Left renal pelvis (tissue), 4 donors: ENCODE measurements around the gene LVRN. TPM values are rescaled to one million over a fixed set of nuclear protein-coding genes. Genes with fewer than 3 reads are reported as not detected.

Experiments used
- DNase-seq, 4 donors: peaks; one replicate each; pipeline ENCODE4 v3.0.0-alpha.2; 2013; ENCODE audit warnings: low read depth in 4 of 4, low spot score in 3 of 4
- polyA plus RNA-seq, 4 donors: library from polyadenylated mRNA; unstranded; fragments of 120-200 nt; gene quantifications; one replicate each; pipeline ENCODE4 v1.2.1, GENCODE V29; 2013; ENCODE audit not compliant: insufficient read length in 4 of 4

Gene LVRN
- polyA plus RNA-seq, 4 donors, result 0.79 to 13.6 (median 1.1) TPM

- DNase-seq, result no peak
These were observed 48.8 kb downstream of the LVRN start for GRCh38 chr5:116011046-116011445.

GRCh38 chr5:116013207-116013785 is 51.0 kb downstream of the LVRN start:
- no peak for DNase-seq

GRCh38 chr5:116013936-116014335 is 51.7 kb downstream of the LVRN start:
- DNase-seq, result no peak

GRCh38 chr5:116023619-116024018 is 61.3 kb downstream of the LVRN start:
- DNase-seq, result no peak

GRCh38 chr5:116025866-116026265 is 63.6 kb downstream of the LVRN start:
- no peak for DNase-seq

GRCh38 chr5:116032094-116032517 is 69.8 kb downstream of the LVRN start, which contains the start of gene ARL14EPL:
Gene ARL14EPL, plus strand, starts transcription at chr5:116032472. Its CDS starts 18,994 bp downstream, at chr5:116051466.
- no peak for DNase-seq

- DNase-seq, result no peak
These were observed 70.7 kb downstream of the LVRN start for GRCh38 chr5:116032991-116033390.

GRCh38 chr5:116035123-116035522 is 72.8 kb downstream of the LVRN start:
- DNase-seq, result no peak

GRCh38 chr5:116037236-116037822 is 75.1 kb downstream of the LVRN start:
- no peak for DNase-seq

- DNase-seq, result no peak
These were observed 76.5 kb downstream of the LVRN start for GRCh38 chr5:116038817-116039216.

- no peak for DNase-seq
These were observed 80.1 kb downstream of the LVRN start for GRCh38 chr5:116042375-116042774.

GRCh38 chr5:116044073-116044472 is 81.8 kb downstream of the LVRN start:
- DNase-seq, result no peak

GRCh38 chr5:116045821-116046220 is 83.5 kb downstream of the LVRN start:
- no peak for DNase-seq

- no peak for DNase-seq
These were observed 84.0 kb downstream of the LVRN start for GRCh38 chr5:116046261-116046660.

- DNase-seq, result no peak
These were observed 84.5 kb downstream of the LVRN start for GRCh38 chr5:116046823-116047222.

- no peak for DNase-seq
These were observed 96.2 kb downstream of the LVRN start for GRCh38 chr5:116058346-116058936.

GRCh38 chr5:116062352-116062751 is 100.1 kb downstream of the LVRN start:
- DNase-seq, result no peak

GRCh38 chr5:116063950-116064349 is 101.7 kb downstream of the LVRN start:
- DNase-seq, result no peak

- peak; percentile 22 to 43 (median 32) for DNase-seq
These were observed 105.9 kb downstream of the LVRN start for GRCh38 chr5:116068028-116068632.

- no peak for DNase-seq
These were observed 108.9 kb downstream of the LVRN start for GRCh38 chr5:116071211-116071610.

- no peak for DNase-seq
These were observed 113.0 kb downstream of the LVRN start for GRCh38 chr5:116075191-116075831.
